ENCODE data around the gene GNGT2. TPM values are rescaled to one million over a fixed set of nuclear protein-coding genes. Genes with fewer than 3 reads are reported as not detected.
A peak's percentile ranks its signal among the peaks of the same experiment; 100 is the strongest.

The GNGT2 gene
- polyA plus RNA-seq, 1 of the 3 experiments (the other 2 are of a cell fraction) = 11.0 TPM

GRCh38 chr17:49249890-49250522 is 39.6 kb upstream of the GNGT2 start:
- Histone ChIP-seq H2AFZ (ENCODE audit: low read depth) (no peak overlapping the region), H3K27ac (ENCODE audit: low read depth in 2 of 2, low read length in 1 of 2) (no peak overlapping the region), H3K9me3 (no peaks in the 10 kb centered on the region), H3F3A (replicated peaks; ENCODE audit: insufficient read depth) (peaks cover 4% of the 10 kb centered on the region), H3K4me3 (ENCODE audit: low read depth in 2 of 2, low read length in 1 of 2) (no peak overlapping the region), H3K27me3 (ENCODE audit: insufficient read depth) (peaks cover 29% of the 10 kb centered on the region; the same call in 1 of the 2 replicates), H3K4me1 (ENCODE audit: control insufficient read depth in 1 of 2, insufficient read depth in 2 of 2, low read depth in 1 of 2, low read length in 1 of 2) (no peaks in the 10 kb centered on the region), H4K20me1 (ENCODE audit: insufficient read depth) (no peaks in the 10 kb centered on the region), H3K79me2 (ENCODE audit: insufficient read depth) (no peaks in the 10 kb centered on the region), H3K9ac (no peak overlapping the region), H3K4me2 (no peak overlapping the region), H3K36me3 (replicated peaks in 1 of 2; ENCODE audit: control insufficient read depth in 1 of 2, insufficient read depth in 2 of 2, low read length in 1 of 2) (no peaks in the 10 kb centered on the region), H3K9me2 (no peaks in the 10 kb centered on the region)
- DNase-seq = no peak
- CTCF ChIA-PET = interaction anchor here (0.9 to 1.3 kb wide), 2 partner anchors 22 kb away, joined by 4 read pairs; no protein-coding TSS in a partner anchor
- 65% methylated on average over 12 of the region's 12 CpGs for WGBS (ENCODE audit: low lambda C conversion rate)
- POLR2A ChIA-PET = no interaction called here
- TF ChIP-seq, protein P1, sequence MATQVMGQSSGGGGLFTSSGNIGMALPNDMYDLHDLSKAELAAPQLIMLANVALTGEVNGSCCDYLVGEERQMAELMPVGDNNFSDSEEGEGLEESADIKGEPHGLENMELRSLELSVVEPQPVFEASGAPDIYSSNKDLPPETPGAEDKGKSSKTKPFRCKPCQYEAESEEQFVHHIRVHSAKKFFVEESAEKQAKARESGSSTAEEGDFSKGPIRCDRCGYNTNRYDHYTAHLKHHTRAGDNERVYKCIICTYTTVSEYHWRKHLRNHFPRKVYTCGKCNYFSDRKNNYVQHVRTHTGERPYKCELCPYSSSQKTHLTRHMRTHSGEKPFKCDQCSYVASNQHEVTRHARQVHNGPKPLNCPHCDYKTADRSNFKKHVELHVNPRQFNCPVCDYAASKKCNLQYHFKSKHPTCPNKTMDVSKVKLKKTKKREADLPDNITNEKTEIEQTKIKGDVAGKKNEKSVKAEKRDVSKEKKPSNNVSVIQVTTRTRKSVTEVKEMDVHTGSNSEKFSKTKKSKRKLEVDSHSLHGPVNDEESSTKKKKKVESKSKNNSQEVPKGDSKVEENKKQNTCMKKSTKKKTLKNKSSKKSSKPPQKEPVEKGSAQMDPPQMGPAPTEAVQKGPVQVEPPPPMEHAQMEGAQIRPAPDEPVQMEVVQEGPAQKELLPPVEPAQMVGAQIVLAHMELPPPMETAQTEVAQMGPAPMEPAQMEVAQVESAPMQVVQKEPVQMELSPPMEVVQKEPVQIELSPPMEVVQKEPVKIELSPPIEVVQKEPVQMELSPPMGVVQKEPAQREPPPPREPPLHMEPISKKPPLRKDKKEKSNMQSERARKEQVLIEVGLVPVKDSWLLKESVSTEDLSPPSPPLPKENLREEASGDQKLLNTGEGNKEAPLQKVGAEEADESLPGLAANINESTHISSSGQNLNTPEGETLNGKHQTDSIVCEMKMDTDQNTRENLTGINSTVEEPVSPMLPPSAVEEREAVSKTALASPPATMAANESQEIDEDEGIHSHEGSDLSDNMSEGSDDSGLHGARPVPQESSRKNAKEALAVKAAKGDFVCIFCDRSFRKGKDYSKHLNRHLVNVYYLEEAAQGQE (IDR thresholded peaks at IDR 0.05; ENCODE audit: low read depth, low read length) = no peak
- TF ChIP-seq, protein P2, sequence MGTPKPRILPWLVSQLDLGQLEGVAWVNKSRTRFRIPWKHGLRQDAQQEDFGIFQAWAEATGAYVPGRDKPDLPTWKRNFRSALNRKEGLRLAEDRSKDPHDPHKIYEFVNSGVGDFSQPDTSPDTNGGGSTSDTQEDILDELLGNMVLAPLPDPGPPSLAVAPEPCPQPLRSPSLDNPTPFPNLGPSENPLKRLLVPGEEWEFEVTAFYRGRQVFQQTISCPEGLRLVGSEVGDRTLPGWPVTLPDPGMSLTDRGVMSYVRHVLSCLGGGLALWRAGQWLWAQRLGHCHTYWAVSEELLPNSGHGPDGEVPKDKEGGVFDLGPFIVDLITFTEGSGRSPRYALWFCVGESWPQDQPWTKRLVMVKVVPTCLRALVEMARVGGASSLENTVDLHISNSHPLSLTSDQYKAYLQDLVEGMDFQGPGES (IDR thresholded peaks at IDR 0.05; ENCODE audit: low read depth, low read length) = no peak

- no peaks in the 10 kb centered on the region for H3K4me1 ChIP-seq (ENCODE audit: control insufficient read depth in 1 of 2, insufficient read depth in 2 of 2, low read depth in 1 of 2, low read length in 1 of 2)
- no peak overlapping the region for H3K9ac ChIP-seq
- H3K4me2 ChIP-seq = no peak overlapping the region
- H3K36me3 ChIP-seq (replicated peaks in 1 of 2; ENCODE audit: control insufficient read depth in 1 of 2, insufficient read depth in 2 of 2, low read length in 1 of 2) = no peaks in the 10 kb centered on the region
- ChIA-PET POLR2A (no interaction called here), CTCF (interaction anchor here (0.9 to 1.6 kb wide), 3 partner anchors 11 to 21 kb away, joined by 4 to 7 read pairs (median 5); no protein-coding TSS in a partner anchor)
- H2AFZ ChIP-seq (ENCODE audit: low read depth) = no peak overlapping the region
- no peaks in the 10 kb centered on the region for H4K20me1 ChIP-seq (ENCODE audit: insufficient read depth)
- H3K27me3 ChIP-seq (ENCODE audit: insufficient read depth) = peaks cover 36% of the 10 kb centered on the region; the same call in 1 of the 2 replicates
- no peak for DNase-seq
- no peak overlapping the region for H3K27ac ChIP-seq (ENCODE audit: low read depth in 2 of 2, low read length in 1 of 2)
- TF ChIP-seq FOXM1 (IDR thresholded peaks at IDR 0.05; ENCODE audit: low read depth) = no peak
- no peak for TF ChIP-seq RFX5 (IDR thresholded peaks at IDR 0.05; ENCODE audit: low read length)
- TF ChIP-seq NFIC (IDR thresholded peaks at IDR 0.05; ENCODE audit: borderline replicate concordance) = peak; percentile 43
- 31% methylated on average over 8 of the region's 10 CpGs for WGBS (ENCODE audit: low lambda C conversion rate)
- no peaks in the 10 kb centered on the region for H3K79me2 ChIP-seq (ENCODE audit: insufficient read depth)
- H3K9me2 ChIP-seq = no peaks in the 10 kb centered on the region
- no peaks in the 10 kb centered on the region for H3K9me3 ChIP-seq
- H3F3A ChIP-seq (replicated peaks; ENCODE audit: insufficient read depth) = peaks cover 4% of the 10 kb centered on the region
- H3K4me3 ChIP-seq (ENCODE audit: low read depth in 2 of 2, low read length in 1 of 2) = no peak overlapping the region
Observed at GRCh38 chr17:49249292-49249794, 39.0 kb upstream of the GNGT2 start.

Measured in SK-N-SH (cell line).